Urinary bladder (tissue), 4 donors: Measurements from ENCODE around the gene KLRF1. TPM values are rescaled to one million over a fixed set of nuclear protein-coding genes. Genes with fewer than 3 reads are reported as not detected.
A peak's percentile ranks its signal among the peaks of the same experiment; 100 is the strongest.

Experiments
- DNase-seq: peaks from one replicate; pipeline ENCODE4 v3.0.0-alpha.2; 2015; ENCODE audit errors: extremely low spot score
- H3K27ac ChIP-seq: one replicate; pipeline ENCODE4 v1.5.1; 2013; ENCODE audit warnings: low read depth, mild to moderate bottlenecking, moderate library complexity
- H3K36me3 ChIP-seq: one replicate; pipeline ENCODE4 v1.6.1; 2013; ENCODE audit warnings: mild to moderate bottlenecking, moderate library complexity; ENCODE audit not compliant: insufficient read depth
- H3K4me1 ChIP-seq: one replicate; pipeline ENCODE4 v1.6.1; 2013; ENCODE audit warnings: mild to moderate bottlenecking, moderate library complexity; ENCODE audit not compliant: insufficient read depth
- H3K4me3 ChIP-seq: one replicate; pipeline ENCODE4 v1.5.1; 2013; ENCODE audit warnings: low read depth, low read length
- WGBS: extraction: QIAGEN DNeasy Blood & Tissue Kit; methylation state at CpG from one replicate; pipeline ENCODE4 v1.1.7; 2013; 5-methylcytosine and 5-hydroxymethylcytosine counted together
- polyA plus RNA-seq: library from polyadenylated mRNA; stranded (reverse); fragments of 200-250 nt; gene quantifications from one replicate; pipeline ENCODE4 v1.2.3, GENCODE V29; 2013
- total RNA-seq: library from RNA; depleted of rRNA; stranded (reverse); fragments of >200 nt; gene quantifications from one replicate; pipeline ENCODE4 v1.2.3, GENCODE V29; 2014
- donor health status: healthy with polysubstance abuse.
- donor health status: healthy.

KLRF1 gene
- total and polyA plus RNA-seq, 2 donors: 0.34 to 1.5 TPM

DNA sequence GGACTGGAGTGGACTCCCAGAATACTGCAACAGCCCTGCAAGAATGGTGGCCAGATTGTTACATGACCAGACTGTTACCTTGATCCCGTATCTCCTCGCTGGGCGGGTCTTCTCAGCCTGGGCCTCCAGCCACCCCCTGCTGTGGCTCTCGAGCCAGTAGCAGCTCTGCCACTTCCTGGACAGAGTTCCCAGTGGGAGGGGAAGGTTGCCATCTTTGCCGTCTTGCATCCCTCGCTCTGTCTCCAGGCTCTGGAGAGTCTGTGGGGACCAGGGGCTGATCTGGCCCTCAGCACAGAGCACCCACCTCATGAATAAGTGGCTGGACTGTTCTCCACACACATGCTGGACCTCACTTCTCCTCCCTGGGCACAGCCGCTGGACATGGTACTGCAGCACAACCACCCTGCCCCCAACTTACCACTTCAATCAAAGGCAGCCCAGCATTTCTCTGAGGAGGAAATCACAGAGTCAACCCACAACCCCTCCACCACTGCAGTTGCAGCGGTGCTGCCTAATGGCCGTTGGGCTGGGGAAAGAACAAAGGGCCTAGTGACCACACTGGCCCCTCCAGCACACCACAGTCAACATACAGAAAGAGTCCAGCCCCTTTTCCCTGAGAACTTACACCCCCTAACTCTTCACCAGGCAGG, 6.9 kb upstream of the KLRF1 start:
- no peak for DNase-seq
- Histone ChIP-seq H3K36me3 (no peaks in the 10 kb centered on the region), H3K4me1 (no peaks in the 10 kb centered on the region), H3K4me3 (no peak overlapping the region), H3K27ac (no peak overlapping the region)
- 85% methylated on average over 9 of the region's 9 CpGs for WGBS

DNA sequence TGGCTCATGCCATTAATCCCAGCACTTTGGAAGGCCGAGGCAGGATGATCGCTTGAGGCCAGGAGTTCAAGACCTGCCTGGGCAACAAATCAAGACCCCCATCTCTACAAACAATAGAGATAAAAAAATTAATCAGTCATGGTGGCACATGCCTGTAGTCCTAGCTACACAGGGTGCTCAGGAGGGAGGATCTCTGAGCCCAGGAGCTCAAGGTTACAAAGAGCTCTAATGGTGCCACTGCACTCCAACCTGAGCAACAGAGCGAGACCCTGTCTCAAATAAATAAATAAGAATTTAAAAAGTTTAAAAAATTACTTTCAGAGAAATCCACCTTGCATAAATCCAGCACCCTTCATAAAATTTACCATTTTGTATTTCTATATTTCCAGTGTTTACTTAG, 2.2 kb downstream of the KLRF1 start:
- Histone ChIP-seq H3K4me3 (no peak overlapping the region), H3K4me1 (no peaks in the 10 kb centered on the region), H3K36me3 (no peaks in the 10 kb centered on the region), H3K27ac (no peak overlapping the region)
- WGBS: 69% methylated on average over 3 of the region's 3 CpGs
- DNase-seq: no peak

DNA sequence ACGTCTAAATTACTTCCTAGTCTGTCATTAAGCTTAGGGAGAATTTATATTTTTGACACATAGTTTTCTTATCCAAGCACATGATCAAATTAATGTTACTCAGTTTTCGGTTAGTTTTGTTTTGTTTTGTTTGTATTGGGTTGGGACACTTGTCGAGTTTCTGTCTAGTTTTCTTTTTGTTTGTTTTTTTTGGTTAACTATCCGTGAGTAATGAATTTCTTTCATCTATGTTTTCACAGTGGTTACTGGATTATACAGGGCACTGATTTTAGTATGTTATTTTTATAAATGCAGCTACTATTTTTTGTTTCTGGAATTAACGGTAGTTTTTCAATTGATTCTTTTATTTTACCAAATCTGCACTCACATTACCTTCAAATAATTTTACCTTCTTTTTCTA, 2.7 kb downstream of the KLRF1 start:
- Histone ChIP-seq H3K4me3 (no peak overlapping the region), H3K4me1 (no peaks in the 10 kb centered on the region), H3K36me3 (no peaks in the 10 kb centered on the region), H3K27ac (no peak overlapping the region)
- WGBS: 72% methylated on average over 5 of the region's 5 CpGs
- DNase-seq: no peak

DNA sequence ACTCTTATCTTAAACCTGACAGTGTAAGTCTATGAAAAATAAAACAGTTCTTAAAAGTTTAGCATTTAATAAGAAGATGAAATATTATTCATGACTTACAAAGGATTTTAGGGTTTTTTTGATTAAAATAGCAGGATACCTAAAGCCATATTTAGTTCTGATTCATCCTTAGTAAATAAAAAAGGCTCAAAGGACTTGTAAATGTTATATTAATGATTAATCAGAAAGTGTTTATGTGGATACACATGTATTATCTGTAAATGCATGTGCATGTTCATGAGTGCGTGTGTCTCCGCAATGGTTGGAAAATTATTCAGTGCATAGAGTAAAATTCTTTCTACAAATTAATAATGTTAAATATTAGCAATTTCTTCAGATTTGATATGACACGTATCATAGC, 4.4 kb downstream of the KLRF1 start:
- H3K4me3 ChIP-seq: no peak overlapping the region
- 62% methylated on average over 3 of the region's 3 CpGs for WGBS
- DNase-seq: no peak

DNA sequence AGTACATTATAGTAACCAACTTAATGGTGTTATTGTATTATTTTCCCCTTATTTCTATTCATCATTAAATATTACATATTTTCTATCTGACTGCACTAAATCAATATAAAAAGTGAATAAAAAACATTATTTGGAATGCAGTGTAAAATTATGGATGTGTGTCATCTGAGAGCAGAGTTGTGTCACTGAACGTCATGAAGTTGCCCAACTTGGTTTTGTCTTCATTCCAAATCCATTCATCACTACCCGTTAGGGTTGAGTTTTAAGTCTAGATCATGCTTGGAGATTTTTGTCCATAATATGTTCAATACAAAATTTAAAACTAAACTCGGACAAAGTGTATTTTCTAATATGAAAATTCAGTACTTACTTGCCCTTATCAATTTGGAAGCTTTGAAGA, 16.1 kb downstream of the KLRF1 start:
- 71% methylated on average over 3 of the region's 3 CpGs for WGBS
- no peak for DNase-seq

More for the DNA sequence above, 4.4 kb downstream of the KLRF1 start:
- Histone ChIP-seq H3K4me1 (no peaks in the 10 kb centered on the region), H3K27ac (no peak overlapping the region), H3K36me3 (no peaks in the 10 kb centered on the region)

DNA sequence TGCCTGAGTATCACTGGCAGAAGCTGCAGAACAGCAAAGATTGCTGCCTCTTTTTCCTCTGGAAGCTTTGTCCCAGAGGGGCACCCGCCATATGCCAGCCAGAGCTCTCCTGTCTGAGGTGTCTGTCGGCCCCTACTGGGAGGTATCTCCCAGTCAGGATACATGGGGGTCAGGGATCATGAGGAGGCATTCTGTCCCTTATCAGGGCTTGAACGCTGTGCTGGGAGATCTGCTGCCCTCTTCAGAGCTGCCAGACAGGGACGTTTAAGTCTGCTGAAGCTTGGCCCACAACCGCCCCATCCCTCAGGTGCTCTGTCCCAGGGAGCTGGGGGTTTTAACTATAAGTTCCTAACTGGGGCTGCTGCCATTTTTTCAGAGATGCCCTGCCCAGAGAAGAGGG, 21.6 kb downstream of the KLRF1 start:
- WGBS: 78% methylated on average over 5 of the region's 5 CpGs
- no peak for DNase-seq
- H3K36me3 ChIP-seq: no peaks in the 10 kb centered on the region
- H3K4me1 ChIP-seq: no peaks in the 10 kb centered on the region
- H3K4me3 ChIP-seq: no peak overlapping the region
- no peak overlapping the region for H3K27ac ChIP-seq

More for the DNA sequence above, 16.1 kb downstream of the KLRF1 start:
- H3K36me3 ChIP-seq: no peaks in the 10 kb centered on the region
- H3K4me3 ChIP-seq: no peak overlapping the region
- H3K27ac ChIP-seq: no peak overlapping the region
- H3K4me1 ChIP-seq: no peaks in the 10 kb centered on the region

DNA sequence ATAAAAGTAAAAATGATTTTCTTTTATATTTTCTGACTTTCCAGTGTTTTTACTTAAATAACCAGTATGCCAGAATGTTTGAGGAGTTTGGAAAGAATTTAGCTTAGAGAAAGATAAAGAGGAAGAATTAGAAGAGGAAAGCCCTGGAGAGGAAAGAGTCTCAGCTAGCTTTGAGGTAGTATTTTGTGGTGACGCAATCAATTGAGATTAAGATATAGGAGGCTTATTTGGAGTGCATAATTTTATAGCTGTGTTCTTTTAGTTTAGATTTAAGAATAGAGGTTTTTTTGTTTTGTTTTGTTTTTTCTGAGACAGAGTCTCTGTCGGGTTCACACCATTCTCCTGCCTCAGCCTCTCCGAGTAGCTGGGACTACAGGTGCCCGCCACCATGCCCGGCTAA, 23.8 kb downstream of the KLRF1 start:
- Histone ChIP-seq H3K4me1 (no peaks in the 10 kb centered on the region), H3K4me3 (no peak overlapping the region), H3K36me3 (peaks cover 2% of the 10 kb centered on the region), H3K27ac (no peak overlapping the region)
- WGBS: 87% methylated on average over 5 of the region's 5 CpGs
- DNase-seq: no peak

DNA sequence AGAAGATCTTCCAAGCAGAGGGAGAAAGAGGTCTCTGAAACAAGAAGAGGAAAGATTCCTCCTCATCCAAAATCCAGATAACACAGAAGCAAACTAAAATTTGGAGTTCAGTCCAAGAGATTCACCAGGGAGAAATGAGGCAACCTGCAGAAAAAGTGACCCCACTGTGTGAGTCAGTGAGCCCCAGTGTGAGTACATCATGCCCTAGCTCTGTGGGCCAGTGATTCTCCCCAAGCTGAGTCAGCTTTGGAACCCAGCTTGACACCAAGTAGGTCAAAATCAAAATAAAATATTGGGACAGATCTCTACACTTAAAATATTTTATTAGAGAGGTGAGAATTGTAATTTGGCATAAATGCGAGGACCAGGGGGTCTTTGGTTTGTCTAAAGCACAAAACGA, 24.6 kb downstream of the KLRF1 start:
- WGBS: 75% methylated on average over 2 of the region's 2 CpGs
- Histone ChIP-seq H3K36me3 (peaks cover 2% of the 10 kb centered on the region), H3K27ac (no peak overlapping the region), H3K4me3 (no peak overlapping the region), H3K4me1 (no peaks in the 10 kb centered on the region)
- DNase-seq: no peak

DNA sequence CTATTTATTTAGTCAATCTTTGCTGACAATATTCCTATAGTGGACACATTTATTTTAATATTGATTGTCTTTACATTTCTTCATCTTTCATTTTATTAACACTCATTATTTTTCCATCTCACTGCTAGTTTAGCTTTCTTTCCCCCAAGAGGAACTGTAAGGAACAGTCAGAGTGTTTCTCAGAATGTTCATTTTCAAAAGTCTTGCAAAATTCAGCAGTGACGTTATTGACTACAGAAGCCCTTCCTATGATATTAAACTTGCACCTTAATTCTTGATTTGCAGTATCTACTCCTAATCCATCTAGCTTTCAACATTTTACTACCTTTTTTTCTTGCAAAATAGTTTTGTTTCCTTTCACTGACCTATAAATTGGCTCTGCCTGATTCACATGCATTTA, 28.9 kb downstream of the KLRF1 start:
- WGBS: 73% methylated on average over 1 of the region's 1 CpG
- DNase-seq: no peak
- Histone ChIP-seq H3K27ac (no peak overlapping the region), H3K4me3 (no peak overlapping the region), H3K36me3 (peaks cover 2% of the 10 kb centered on the region), H3K4me1 (no peaks in the 10 kb centered on the region)

DNA sequence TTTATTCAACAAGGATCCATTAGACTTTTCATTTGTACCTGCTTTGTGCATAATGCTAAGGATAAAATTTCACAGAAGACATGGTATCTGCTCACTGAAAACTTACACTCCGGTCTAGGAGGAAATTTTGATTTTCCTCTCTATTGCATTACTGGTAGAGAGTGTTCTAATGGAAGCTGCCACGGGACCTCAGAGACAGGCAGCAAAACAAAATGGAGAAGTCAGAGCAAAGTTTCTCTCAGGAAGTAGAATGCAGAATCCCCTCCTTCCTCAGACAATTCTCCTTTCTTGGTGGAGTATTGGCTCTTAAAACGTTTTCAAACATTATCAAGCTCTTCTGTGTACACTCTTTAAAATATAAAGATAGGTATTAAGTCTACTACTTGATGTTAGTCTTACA, 29.6 kb downstream of the KLRF1 start:
- no peak overlapping the region for H3K27ac ChIP-seq
- H3K4me3 ChIP-seq: no peak overlapping the region
- no peaks in the 10 kb centered on the region for H3K4me1 ChIP-seq
- WGBS: 70% methylated on average over 3 of the region's 3 CpGs
- H3K36me3 ChIP-seq: peaks cover 2% of the 10 kb centered on the region
- no peak for DNase-seq

DNA sequence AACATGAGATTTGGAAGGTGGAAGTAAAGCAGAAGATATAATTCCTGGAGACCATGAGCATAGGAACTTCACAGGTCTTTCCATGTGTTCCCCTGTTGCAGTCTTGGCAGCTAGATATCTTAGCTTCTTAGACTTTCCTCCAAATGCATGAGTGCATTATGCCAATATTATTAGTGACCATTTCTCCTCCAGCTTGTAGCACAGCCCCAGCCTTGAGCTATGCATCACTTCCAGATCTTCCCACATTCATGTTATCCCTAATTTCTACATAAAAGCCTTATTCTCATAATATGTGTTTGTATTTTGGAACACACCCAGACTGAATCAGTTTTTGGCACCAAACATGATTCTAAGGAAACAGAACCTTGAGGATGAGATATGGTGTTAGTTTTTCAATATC, 30.9 kb downstream of the KLRF1 start:
- H3K27ac ChIP-seq: no peak overlapping the region
- no peak overlapping the region for H3K4me3 ChIP-seq
- DNase-seq: no peak
- no peaks in the 10 kb centered on the region for H3K4me1 ChIP-seq
- peaks cover 2% of the 10 kb centered on the region for H3K36me3 ChIP-seq

DNA sequence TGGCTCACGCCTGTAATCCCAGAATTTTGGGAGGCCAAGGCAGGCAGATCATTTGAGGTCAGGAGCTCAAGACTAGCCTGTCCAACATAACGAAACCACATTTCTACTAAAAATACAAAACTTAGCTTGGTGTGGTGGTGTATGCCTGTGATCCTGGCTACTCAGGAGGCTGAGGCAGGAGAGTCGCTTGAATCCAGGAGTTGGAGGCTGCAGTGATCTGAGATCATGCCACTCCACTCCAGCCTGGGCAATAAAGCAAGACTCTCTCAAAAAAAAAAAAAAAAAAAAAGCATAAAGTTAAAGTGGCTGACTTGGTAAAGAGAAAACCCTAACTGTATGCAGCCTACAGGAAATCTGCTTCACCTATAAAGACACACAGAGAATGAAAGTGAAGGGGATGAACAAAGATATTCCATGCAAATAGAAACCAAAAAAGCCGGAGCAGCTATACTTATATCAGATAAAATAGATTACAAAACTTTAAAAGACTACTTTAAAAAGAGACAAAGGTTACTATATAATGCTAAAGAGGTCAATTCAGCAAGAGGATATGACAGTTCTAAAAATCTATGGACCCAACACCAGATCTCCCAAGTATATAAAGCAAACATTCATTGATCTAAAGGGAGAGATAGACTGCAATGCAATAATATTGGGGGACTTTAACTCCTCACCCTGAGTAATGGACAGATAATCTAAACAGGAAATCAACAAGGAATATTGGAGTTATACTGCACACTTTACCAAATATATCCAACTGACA, 37.8 kb downstream of the KLRF1 start:
- Histone ChIP-seq H3K4me3 (peak overlapping the region; percentile 25), H3K27ac (no peak overlapping the region), H3K4me1 (no peaks in the 10 kb centered on the region), H3K36me3 (no peaks in the 10 kb centered on the region)
- WGBS: 69% methylated on average over 4 of the region's 4 CpGs
- DNase-seq: no peak

DNA sequence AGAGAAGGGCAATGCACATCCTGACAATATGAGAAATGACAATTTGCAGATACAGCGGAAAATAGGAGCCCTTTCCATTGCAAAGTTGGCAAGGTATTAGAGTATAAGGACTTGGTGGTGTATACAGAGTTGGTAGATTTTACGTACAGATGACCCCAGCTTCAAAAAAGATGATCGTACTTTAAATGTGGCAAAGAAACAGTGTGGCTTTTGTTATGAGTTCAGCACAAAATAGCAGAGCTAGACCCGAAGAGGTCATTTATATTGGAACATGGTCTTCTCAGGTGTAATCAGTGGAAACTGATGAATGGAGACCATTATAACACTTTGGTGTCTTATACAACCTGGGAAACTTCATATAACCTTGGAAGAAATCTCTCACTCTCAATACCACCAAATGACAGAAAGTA, 39.6 kb downstream of the KLRF1 start:
- WGBS: 63% methylated on average over 4 of the region's 4 CpGs
- no peaks in the 10 kb centered on the region for H3K36me3 ChIP-seq
- no peak for DNase-seq
- H3K4me3 ChIP-seq: peak overlapping the region; percentile 43
- no peaks in the 10 kb centered on the region for H3K4me1 ChIP-seq
- H3K27ac ChIP-seq: peak overlapping the region; percentile 38

DNA sequence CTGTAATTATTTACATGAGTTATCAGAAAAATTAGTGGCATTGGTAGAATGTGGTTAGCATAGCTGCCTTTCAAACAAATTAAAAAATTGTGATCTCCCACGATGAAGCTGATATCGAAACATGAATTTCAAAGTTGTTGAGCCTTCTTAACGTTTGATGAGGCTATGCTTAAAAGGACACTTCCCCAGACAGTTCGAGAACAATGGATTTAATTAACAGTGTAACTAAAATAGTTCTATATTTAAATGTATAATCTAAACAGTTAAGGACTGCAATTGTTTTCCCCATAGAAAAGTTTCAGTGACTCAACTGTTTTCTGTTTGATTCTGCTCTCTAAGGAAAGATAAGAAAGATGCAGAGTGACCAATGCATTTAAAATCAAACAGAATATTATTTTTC, 40.2 kb downstream of the KLRF1 start:
- WGBS: 60% methylated on average over 4 of the region's 4 CpGs
- no peak for DNase-seq
- Histone ChIP-seq H3K27ac (peak overlapping the region; percentile 45), H3K4me3 (peak overlapping the region; percentile 40), H3K4me1 (no peaks in the 10 kb centered on the region), H3K36me3 (no peaks in the 10 kb centered on the region)
